ENCODE measurements around the gene SPATA31E1.

- no peak for TF ChIP-seq CTCF (optimal IDR thresholded peaks at IDR 0.05 in 1 of 3, IDR thresholded peaks at IDR 0.05 in 1 of 3, conservative IDR thresholded peaks at IDR 0.05 in 1 of 3; ENCODE audit: extremely low read depth in 1 of 3, insufficient read depth in 2 of 3, low read length in 3 of 3)
- TF ChIP-seq EZH2 (IDR thresholded peaks at IDR 0.05; ENCODE audit: low read length), result no peak
These were observed 46.1 kb upstream of the SPATA31E1 start for GRCh38 chr9:87836536-87836935.
